IMR-90 (cell line): ENCODE measurements around the gene SLC45A2. TPM values are rescaled to one million over a fixed set of nuclear protein-coding genes. Genes with fewer than 3 reads are reported as not detected.

Experiments
- ATAC-seq: fragments of 200-7000 bp; cut with Tn5 transposase; 2 replicates; pipeline ENCODE4 v1.9.1; 2020; ENCODE audit warnings: low read depth, mild to moderate bottlenecking, moderate library complexity
- BruUV-seq: library from RNA; stranded (reverse); fragments of 400-500 nt; replicated peaks from 2 replicates; lab custom pipeline; 2021; lab: Mats Ljungman, UMichigan
- CTCF ChIA-PET: fragments of 300-600 bp; formaldehyde crosslinking; extraction: SDS; loops from one replicate; lab custom pipeline; 2021; ENCODE audit warnings: antibody characterized with exemption; lab: Yijun Ruan, JAX
- POLR2A ChIA-PET: fragments of 300-600 bp; sonication (Branson Sonifier 250); formaldehyde crosslinking; loops from one replicate; lab custom pipeline; 2022; ENCODE audit warnings: antibody characterized with exemption; ENCODE audit not compliant: unreplicated experiment; lab: Charles Lee
- DNase-seq: peaks from one replicate; pipeline ENCODE4 v3.0.0; 2013
- H2AFZ ChIP-seq: replicated peaks from 2 replicates; pipeline ENCODE3; 2013; ENCODE audit warnings: low read length, mild to moderate bottlenecking; ENCODE audit not compliant: poor library complexity
- H2AK5ac ChIP-seq: 2 replicates; pipeline ENCODE4 v1.6.1; 2013; ENCODE audit warnings: low read depth, low read length, inconsistent platforms
- H2AK9ac ChIP-seq: replicated peaks from 2 replicates; pipeline ENCODE3; 2013; ENCODE audit warnings: mild to moderate bottlenecking, low read depth, low read length, moderate library complexity; ENCODE audit not compliant: poor library complexity
- H2BK120ac ChIP-seq: 2 replicates; pipeline ENCODE4 v1.6.1; 2013; ENCODE audit warnings: low read depth, low read length, inconsistent platforms
- H2BK15ac ChIP-seq: 3 replicates; pipeline ENCODE4 v1.6.1; 2013; ENCODE audit warnings: low read depth, low read length, inconsistent platforms
- H2BK20ac ChIP-seq: 2 replicates; pipeline ENCODE4 v1.6.1; 2013; ENCODE audit warnings: low read depth, mild to moderate bottlenecking, inconsistent platforms, low read length, moderate library complexity
- H2BK5ac ChIP-seq: 2 replicates; pipeline ENCODE4 v1.6.1; 2013; ENCODE audit warnings: mild to moderate bottlenecking, low read depth, low read length, inconsistent platforms; ENCODE audit not compliant: poor library complexity, severe bottlenecking
- H3K14ac ChIP-seq: replicated peaks from 2 replicates; pipeline ENCODE4 v1.6.1; 2013; ENCODE audit warnings: low read depth, low read length, inconsistent platforms
- H3K18ac ChIP-seq: 2 replicates; pipeline ENCODE4 v1.6.1; 2013; ENCODE audit warnings: low read depth, low read length, control low read depth
- H3K23ac ChIP-seq: 2 replicates; pipeline ENCODE4 v1.6.1; 2013; ENCODE audit warnings: low read depth, low read length, inconsistent platforms
- H3K27ac ChIP-seq: 2 replicates; pipeline ENCODE4 v1.5.1; 2013; ENCODE audit warnings: mild to moderate bottlenecking, control low read depth, low read length; ENCODE audit not compliant: insufficient read depth
- H3K27me3 ChIP-seq: 2 replicates; pipeline ENCODE4 v1.6.1; 2013; ENCODE audit warnings: low read length; ENCODE audit not compliant: control insufficient read depth, insufficient read depth
- H3K36me3 ChIP-seq: 2 replicates; pipeline ENCODE4 v1.6.1; 2013; ENCODE audit warnings: low read length, mixed read lengths; ENCODE audit not compliant: control insufficient read depth, insufficient read depth
- H3K4ac ChIP-seq: 2 replicates; pipeline ENCODE4 v1.6.1; 2013; ENCODE audit warnings: low read depth, low read length, inconsistent platforms
- H3K4me1 ChIP-seq: 2 replicates; pipeline ENCODE4 v1.6.1; 2013; ENCODE audit warnings: low read length, mixed read lengths; ENCODE audit not compliant: control insufficient read depth, insufficient read depth
- H3K4me2 ChIP-seq: 2 replicates; pipeline ENCODE4 v1.6.1; 2013; ENCODE audit warnings: low read depth, mild to moderate bottlenecking, control low read depth, low read length, moderate library complexity
- H3K4me3 ChIP-seq: 2 replicates; pipeline ENCODE4 v1.5.1; 2013; ENCODE audit warnings: low read depth, mild to moderate bottlenecking, control low read depth, low read length, moderate library complexity; ENCODE audit not compliant: insufficient read depth
- H3K56ac ChIP-seq: 2 replicates; pipeline ENCODE4 v1.6.1; 2013; ENCODE audit warnings: low read length, inconsistent platforms; ENCODE audit not compliant: insufficient read depth; ENCODE audit errors: extremely low read depth
- H3K79me1 ChIP-seq, 2 experiments: 2 replicates each; pipeline ENCODE4 v1.6.1; 2013; ENCODE audit warnings: low read length in 2 of 2, inconsistent platforms in 1 of 2, low read depth in 1 of 2
- H3K9ac ChIP-seq: 2 replicates; pipeline ENCODE4 v1.6.1; 2013; ENCODE audit warnings: low read depth, low read length, control low read depth
- H3K9me1 ChIP-seq: 2 replicates; pipeline ENCODE4 v1.6.1; 2013; ENCODE audit warnings: low read length, inconsistent platforms; ENCODE audit not compliant: insufficient read depth
- H3K9me3 ChIP-seq: 2 replicates; pipeline ENCODE4 v1.6.1; 2013; ENCODE audit warnings: low read length; ENCODE audit not compliant: control insufficient read depth, insufficient read depth
- H4K20me1 ChIP-seq: 2 replicates; pipeline ENCODE4 v1.6.1; 2013; ENCODE audit warnings: low read length, inconsistent platforms; ENCODE audit not compliant: insufficient read depth
- H4K5ac ChIP-seq: 2 replicates; pipeline ENCODE4 v1.6.1; 2013; ENCODE audit warnings: mild to moderate bottlenecking, low read depth, low read length, control low read depth
- H4K8ac ChIP-seq, 2 experiments: 2 replicates each; pipeline ENCODE4 v1.6.1; 2013; ENCODE audit warnings: low read depth in 2 of 2, low read length in 2 of 2, control low read depth in 1 of 2, inconsistent platforms in 1 of 2
- H4K91ac ChIP-seq: 2 replicates; pipeline ENCODE4 v1.6.1; 2013; ENCODE audit warnings: low read depth, low read length, inconsistent platforms; ENCODE audit not compliant: insufficient read depth
- MAFK ChIP-seq: IDR thresholded peaks from 2 replicates; pipeline ENCODE4 v1.6.1; 2012; ENCODE audit warnings: low read depth, low read length, improper control_type of control experiment
- POLR2A ChIP-seq: IDR thresholded peaks from 2 replicates; pipeline ENCODE4 v1.6.1; 2012; ENCODE audit warnings: mild to moderate bottlenecking, low read depth, low read length
- RFX5 ChIP-seq: IDR thresholded peaks from 2 replicates; pipeline ENCODE4 v1.8.0; 2012; ENCODE audit warnings: low read depth, mild to moderate bottlenecking, low read length, moderate library complexity
- SMC3 ChIP-seq: fragments of 150-350 bp; IDR thresholded peaks from 2 replicates; pipeline ENCODE4 v1.6.1; 2016; ENCODE audit warnings: low read depth, mild to moderate bottlenecking, antibody characterized with exemption, low read length, moderate library complexity
- WGBS, 2 experiments: methylation state at CpG; one replicate each; pipeline versions ENCODE4 v1.1.5 to v1.1.7; 2013; ENCODE audit warnings: missing lambda C conversion rate in 2 of 2; ENCODE audit not compliant: insufficient read length in 1 of 2; ENCODE audit errors: extremely low coverage in 2 of 2; 5-methylcytosine and 5-hydroxymethylcytosine counted together
- dilution Hi-C: fragments of 300-500 bp; cut with HindIII; formaldehyde crosslinking; loops from one replicate; pipeline ENCODE4 v1.14.3; 2018; ENCODE audit warnings: low sequenced_read_pairs; ENCODE audit not compliant: unreplicated experiment
- in situ Hi-C: fragments of 300-500 bp; cut with MboI; formaldehyde crosslinking; loops from 3 replicates; pipeline ENCODE4 v1.14.3; 2019; ENCODE audit warnings: low sequenced_read_pairs, inconsistent platforms, mixed read lengths
- intact Hi-C: fragments of 100-400 bp; cut with micrococcal nuclease; formaldehyde crosslinking; loops from 2 replicates; pipeline ENCODE4 v1.10.0; 2022
- polyA plus RNA-seq, 3 experiments: library from polyadenylated mRNA; depleted of rRNA; stranded (reverse); fragments of >200 nt; gene quantifications; 2 replicates each; pipeline ENCODE4 v1.2.3, GENCODE V29; 2012; ENCODE audit warnings: low replicate concordance in 1 of 3
- total RNA-seq: library from RNA; depleted of rRNA; stranded (reverse); fragments of >200 nt; gene quantifications from 2 replicates; pipeline ENCODE4 v1.2.3, GENCODE V29; 2012
- TF ChIP-seq, protein P1 (sequence below): conservative IDR thresholded peaks from 2 replicates; pipeline ENCODE4 v1.5.1; 2012; ENCODE audit warnings: mild to moderate bottlenecking, low read depth, low read length, improper control_type of control experiment
- TF ChIP-seq, protein P2 (sequence below): fragments of 150-350 bp; IDR thresholded peaks from 2 replicates; pipeline ENCODE4 v1.6.1; 2016; ENCODE audit warnings: low read depth, mild to moderate bottlenecking, low read length, moderate library complexity, borderline replicate concordance

Gene SLC45A2
- total and polyA plus RNA-seq, 2 of the 4 experiments (the other 2 are of a cell fraction): 0.07 TPM; not detected in 1

DNA sequence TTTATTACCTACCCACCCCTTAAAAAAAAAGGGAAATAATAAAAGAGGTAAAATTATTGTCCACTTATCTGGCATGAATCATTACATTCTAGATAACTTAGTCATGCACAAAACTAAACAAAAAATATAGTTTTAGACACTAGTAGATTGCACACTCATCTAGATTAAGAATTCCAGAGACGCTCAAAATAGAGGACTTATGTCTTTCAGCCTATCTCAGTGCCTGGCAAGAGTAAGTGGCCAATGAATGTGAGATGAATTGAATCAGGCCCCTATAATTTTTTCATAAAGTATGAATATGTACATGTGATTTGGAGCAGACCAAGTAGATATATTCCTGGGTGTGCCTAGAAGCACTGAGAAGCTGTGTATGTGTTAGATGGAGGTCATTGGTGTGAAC is 50.3 kb downstream of the SLC45A2 start:
- no TSS peak for BruUV-seq
- in situ Hi-C loops (loop anchor here (5.0 kb wide), 1 partner anchor 467 kb away; no protein-coding TSS in a partner anchor), intact Hi-C loops (loop anchor here (1.0 to 10.0 kb wide), 5 partner anchors 43 to 498 kb away; partner anchors contain the start of gene ADAMTS12)

More for the DNA sequence above, 50.3 kb downstream of the SLC45A2 start:
- Histone ChIP-seq H3K9me3 (peaks cover 5% of the 10 kb centered on the region; the same call in 1 of the 2 replicates), H2BK20ac (no peak overlapping the region), H3K9ac (no peak overlapping the region), H3K4me2 (no peak overlapping the region), H3K36me3 (no peaks in the 10 kb centered on the region), H4K8ac (no peak overlapping the region), H2AFZ (no peak overlapping the region), H2BK5ac (no peak overlapping the region), H3K27me3 (peaks cover 27% of the 10 kb centered on the region), H3K27ac (no peak overlapping the region), H3K56ac (no peak overlapping the region), H3K4me1 (no peaks in the 10 kb centered on the region), H4K5ac (no peak overlapping the region), H2BK120ac (no peak overlapping the region), H3K18ac (no peak overlapping the region), H4K20me1 (no peaks in the 10 kb centered on the region; the same call in 1 of the 2 replicates), H4K91ac (no peak overlapping the region), H3K79me1 (no peaks in the 10 kb centered on the region), H3K9me1 (no peaks in the 10 kb centered on the region), H2AK9ac (no peak overlapping the region), H2BK15ac (no peak overlapping the region), H3K4ac (no peak overlapping the region), H3K14ac (no peak overlapping the region), H2AK5ac (no peak overlapping the region), H3K4me3 (no peak overlapping the region), H3K23ac (no peak overlapping the region)
- ChIA-PET POLR2A (interaction anchor here (0.7 kb wide), 1 partner anchor 45 kb away, joined by 4 read pairs; no protein-coding TSS in a partner anchor), CTCF (interaction anchor here (0.6 to 1.1 kb wide), 2 partner anchors 11 to 42 kb away, joined by 6 to 7 read pairs; partner anchors contain the start of gene ADAMTS12)
- TF ChIP-seq, protein P1, sequence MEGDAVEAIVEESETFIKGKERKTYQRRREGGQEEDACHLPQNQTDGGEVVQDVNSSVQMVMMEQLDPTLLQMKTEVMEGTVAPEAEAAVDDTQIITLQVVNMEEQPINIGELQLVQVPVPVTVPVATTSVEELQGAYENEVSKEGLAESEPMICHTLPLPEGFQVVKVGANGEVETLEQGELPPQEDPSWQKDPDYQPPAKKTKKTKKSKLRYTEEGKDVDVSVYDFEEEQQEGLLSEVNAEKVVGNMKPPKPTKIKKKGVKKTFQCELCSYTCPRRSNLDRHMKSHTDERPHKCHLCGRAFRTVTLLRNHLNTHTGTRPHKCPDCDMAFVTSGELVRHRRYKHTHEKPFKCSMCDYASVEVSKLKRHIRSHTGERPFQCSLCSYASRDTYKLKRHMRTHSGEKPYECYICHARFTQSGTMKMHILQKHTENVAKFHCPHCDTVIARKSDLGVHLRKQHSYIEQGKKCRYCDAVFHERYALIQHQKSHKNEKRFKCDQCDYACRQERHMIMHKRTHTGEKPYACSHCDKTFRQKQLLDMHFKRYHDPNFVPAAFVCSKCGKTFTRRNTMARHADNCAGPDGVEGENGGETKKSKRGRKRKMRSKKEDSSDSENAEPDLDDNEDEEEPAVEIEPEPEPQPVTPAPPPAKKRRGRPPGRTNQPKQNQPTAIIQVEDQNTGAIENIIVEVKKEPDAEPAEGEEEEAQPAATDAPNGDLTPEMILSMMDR: no peak
- no peak for TF ChIP-seq MAFK
- TF ChIP-seq POLR2A: no peak
- no peak for TF ChIP-seq RFX5
- TF ChIP-seq, protein P2, sequence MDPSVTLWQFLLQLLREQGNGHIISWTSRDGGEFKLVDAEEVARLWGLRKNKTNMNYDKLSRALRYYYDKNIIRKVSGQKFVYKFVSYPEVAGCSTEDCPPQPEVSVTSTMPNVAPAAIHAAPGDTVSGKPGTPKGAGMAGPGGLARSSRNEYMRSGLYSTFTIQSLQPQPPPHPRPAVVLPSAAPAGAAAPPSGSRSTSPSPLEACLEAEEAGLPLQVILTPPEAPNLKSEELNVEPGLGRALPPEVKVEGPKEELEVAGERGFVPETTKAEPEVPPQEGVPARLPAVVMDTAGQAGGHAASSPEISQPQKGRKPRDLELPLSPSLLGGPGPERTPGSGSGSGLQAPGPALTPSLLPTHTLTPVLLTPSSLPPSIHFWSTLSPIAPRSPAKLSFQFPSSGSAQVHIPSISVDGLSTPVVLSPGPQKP: no peak
- 0 out of 2 replicates have a peak, but pooled peaks have one; percentile 6 for TF ChIP-seq SMC3
- WGBS, 2 experiments: no CpG with 5 or more reads among the region's 1 CpG
- dilution Hi-C loops: no loop called here
- DNase-seq: peak; percentile 64
- peak; percentile 45; the same call in 1 of the 2 replicates for ATAC-seq
